SK-N-SH (cell line): ENCODE results near the gene CDKN1B.

Experiments used
- CTCF ChIP-seq: fragments of 200-600 bp; sonication (generic); IDR thresholded peaks from 2 replicates; pipeline ENCODE4 v1.6.1; 2017; ENCODE audit warnings: antibody characterized with exemption, mild to moderate bottlenecking, moderate library complexity
- PBX3 ChIP-seq: IDR thresholded peaks from 2 replicates; pipeline ENCODE4; 2012
- POLR2AphosphoS5 ChIP-seq: IDR thresholded peaks from 2 replicates; pipeline ENCODE4 v1.6.1; 2012; ENCODE audit warnings: low read depth, low read length
- YY1 ChIP-seq: IDR thresholded peaks from 2 replicates; pipeline ENCODE4 v1.4.0; 2012; ENCODE audit warnings: low read depth, mild to moderate bottlenecking

GRCh38 chr12:12714276-12715021 lies 2.7 kb upstream of the CDKN1B start:
- TF ChIP-seq CTCF (no peak), POLR2AphosphoS5 (no peak), PBX3 (no peak), YY1 (no peak)
